SKM-1 treated with dmso at 0.1 percent for 144 hours (cell line): ENCODE data around the gene KRTAP10-2.
A peak's percentile ranks its signal among the peaks of the same experiment; 100 is the strongest.

Experiments
- DNase-seq: peaks from one replicate; lab custom pipeline; 2025; ENCODE audit not compliant: unreplicated experiment; lab: John Stamatoyannopoulos, UW

The KRTAP10-2 gene

DNA sequence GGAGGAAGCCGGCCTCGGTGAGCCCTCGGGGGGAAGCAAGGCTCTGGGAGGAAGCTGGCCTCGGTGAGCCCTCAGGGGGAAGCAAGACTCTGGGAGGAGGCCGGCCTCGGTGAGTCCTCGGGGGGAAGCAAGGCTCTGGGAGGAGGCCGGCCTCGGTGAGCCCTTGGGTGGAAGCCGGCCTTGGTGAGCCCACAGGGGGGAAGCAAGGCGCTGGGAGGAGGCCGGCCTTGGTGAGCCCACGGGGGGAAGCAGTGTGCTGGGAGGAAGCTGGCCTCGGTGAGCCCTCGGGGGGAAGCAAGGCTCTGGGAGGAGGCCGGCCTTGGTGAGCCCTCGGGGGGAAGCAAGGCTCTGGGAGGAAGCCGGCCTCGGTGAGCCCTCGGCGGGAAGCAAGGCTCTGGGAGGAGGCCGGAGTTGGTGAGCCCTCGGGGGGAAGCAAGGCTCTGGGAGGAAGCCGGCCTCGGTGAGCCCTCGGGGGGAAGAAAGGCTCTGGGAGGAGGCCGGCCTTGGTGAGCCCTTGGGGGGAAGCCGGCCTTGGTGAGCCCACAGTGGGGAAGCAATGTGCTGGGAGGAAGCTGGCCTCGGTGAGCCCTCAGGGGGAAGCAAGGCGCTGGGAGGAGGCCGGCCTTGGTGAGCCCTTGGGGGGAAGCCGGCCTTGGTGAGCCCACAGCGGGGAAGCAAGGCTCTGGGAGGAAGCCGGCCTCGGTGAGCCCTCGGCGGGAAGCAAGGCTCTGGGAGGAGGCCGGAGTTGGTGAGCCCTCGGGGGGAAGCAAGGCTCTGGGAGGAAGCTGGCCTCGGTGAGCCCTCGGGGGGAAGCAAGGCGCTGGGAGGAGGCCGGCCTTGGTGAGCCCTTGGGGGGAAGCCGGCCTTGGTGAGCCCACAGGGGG is 48.1 kb downstream of the KRTAP10-2 start:
- DNase-seq: peak; percentile 12

DNA sequence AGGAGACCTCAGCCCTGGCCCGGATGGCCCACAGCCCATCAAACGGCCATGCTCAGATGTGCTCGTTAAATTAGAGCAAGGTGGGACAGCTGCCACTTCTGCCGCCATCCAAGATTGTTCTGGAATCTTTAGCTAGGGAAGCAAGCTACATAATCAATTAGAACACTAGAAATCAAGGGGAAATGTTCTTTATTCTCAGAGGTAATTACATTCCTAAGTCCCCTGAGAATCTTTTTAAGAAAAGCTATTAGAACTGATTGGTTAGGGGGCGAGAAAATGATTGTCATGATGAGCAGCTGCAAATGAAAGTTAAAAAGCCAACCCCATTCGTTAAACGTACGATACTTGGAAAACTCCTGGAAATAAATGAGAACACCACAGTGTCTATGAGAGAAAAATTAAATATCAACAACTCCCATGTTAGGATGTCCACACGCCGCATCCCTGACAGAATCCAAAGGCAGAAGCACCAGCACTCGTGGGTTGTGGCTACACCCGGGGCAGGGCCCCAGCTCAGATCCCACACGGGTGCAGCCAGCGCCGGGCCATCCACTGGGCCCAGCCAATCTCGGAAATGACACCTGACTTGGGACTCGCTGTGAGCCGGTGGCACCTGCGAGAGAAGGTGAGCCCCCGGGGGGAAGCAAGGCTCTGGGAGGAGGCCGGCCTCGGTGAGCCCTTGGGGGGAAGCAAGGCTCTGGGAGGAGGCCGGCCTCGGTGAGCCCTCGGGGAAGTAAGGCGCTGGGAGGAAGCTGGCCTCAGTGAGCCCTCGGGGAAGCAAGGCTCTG is 48.9 kb downstream of the KRTAP10-2 start:
- DNase-seq: no peak
